NCI-H748 treated with DMSO at 0.1 percent for 48 hours (cell line): ENCODE results near the gene MCRS1.
A peak's percentile ranks its signal among the peaks of the same experiment; 100 is the strongest.
"Not testable (repeated sequence)": the region's sequence is repeated elsewhere in the genome, so short reads cannot be mapped to it uniquely, and the experiment has no call there.

Source experiments
- DNase-seq: peaks from one replicate; lab custom pipeline; 2025; lab: John Stamatoyannopoulos, UW

Gene MCRS1

GRCh38 chr12:49540229-49541139, 27.5 kb downstream of the MCRS1 start:
- DNase-seq: no peak

DNA sequence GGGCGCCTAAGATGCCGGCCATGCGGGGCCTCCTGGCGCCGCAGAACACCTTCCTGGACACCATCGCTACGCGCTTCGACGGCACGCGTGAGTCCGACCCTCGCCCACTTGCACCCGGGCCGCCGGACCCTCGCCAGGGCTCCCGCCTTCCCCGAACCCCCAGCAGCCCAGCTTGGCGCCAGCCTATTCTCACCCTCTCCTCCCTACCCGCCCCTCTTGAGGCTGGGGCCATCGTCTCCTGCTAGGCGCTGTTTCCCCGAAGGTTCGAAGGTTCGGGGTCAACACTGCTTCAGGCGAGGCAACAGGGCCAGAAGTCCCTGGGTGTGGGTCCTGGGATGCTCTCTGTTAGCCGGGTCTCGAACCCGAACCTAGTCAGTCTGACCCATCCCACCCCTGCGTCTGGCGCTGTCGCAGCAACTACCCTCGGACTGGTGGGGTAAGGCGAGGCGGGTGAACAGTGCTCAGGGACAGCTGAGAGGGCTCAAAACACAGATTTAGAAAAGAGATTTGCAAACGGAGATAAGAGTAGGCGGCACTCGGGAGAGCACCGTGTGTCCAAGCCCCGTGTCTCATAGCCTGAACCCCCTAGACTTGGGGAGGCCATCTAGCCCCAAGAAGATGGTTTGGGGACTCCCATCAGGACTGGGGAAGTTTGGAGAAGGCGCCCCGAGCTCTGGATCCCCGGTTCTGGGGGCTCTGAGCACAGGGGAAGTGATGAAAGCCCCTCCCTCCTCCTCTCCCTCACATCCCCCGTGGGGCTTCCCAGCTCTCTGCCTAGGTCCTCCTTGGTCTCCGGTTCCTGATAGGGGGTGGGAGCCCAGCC, 28.3 kb downstream of the MCRS1 start:
- DNase-seq: no peak

DNA sequence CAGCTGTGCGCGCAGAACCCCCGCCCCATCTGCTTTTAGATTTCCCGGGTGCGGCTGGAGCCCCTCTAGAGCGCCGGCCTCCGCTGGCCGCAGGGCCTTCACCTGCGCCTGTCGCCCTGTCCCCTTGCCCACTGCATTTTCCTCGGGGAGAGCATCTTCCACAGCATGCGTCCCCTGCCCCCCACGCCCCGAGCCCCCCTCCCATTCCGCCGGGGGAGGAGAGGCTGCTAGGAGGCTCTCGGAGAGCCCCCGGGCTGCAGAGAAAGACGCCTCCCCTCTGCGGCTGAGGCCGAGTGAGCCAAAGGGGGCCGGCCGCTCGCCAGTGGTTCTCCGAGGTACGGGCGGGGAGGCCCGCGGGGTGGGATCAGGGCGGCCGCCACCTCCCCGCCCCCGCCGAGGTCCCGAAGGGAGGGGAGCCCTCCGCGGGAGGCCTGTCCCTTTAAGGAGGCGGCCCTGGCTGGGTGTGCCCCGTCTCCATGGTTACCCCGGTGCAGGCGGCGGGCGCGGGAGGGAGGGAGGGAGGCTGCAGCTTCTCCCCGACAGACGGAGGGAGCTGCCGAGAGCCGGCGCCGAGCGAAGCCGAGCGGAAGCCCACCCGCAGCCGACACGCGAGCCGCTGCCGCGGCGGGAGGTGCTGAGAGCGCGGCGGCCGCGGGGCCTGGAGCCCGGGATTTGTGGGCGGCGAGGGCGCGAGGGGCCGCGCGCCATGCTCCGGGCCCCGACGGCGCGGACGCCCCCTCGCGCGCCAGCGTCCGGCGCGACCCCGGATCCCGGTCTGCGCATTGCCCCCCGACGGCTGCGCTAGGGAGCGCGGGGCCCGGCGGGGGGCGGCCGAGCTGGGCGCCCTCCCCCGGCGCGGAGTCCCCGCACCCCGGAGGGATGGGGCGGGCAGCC, 29.2 kb downstream of the MCRS1 start, which contains the start of gene KCNH3:
TSS of gene KCNH3 (plus strand) at position 521 of the 894 bp plus-strand sequence. CDS start 387 bp downstream, outside the sequence.
- peak; percentile 55 for DNase-seq

GRCh38 chr12:49537752-49538509, 30.0 kb downstream of the MCRS1 start:
- DNase-seq: peak; percentile 18

DNA sequence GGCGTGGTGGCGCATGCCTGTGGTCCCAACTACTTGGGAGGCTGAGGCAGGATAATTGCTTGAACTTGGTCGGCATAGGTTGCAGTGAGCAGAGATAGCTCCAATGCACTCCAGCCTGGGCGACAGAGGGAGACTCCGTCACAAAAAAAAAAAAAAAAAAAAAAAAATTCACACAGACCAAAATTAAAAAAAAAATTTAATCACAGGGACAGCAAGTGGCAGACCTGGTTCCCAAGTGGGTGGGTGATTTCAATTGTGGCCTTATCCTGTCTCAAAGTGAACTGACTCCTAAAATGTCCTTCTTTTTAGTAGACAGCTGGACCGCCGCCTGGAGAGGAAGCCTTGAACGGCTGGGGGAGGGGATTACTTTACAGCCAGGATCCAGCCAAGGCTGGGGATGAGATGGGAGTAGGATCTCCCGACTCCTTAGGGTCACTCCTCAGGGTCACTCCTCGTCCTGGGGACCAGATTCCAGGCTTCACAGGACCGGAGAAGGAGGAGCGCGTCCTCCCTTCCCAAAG, 30.7 kb downstream of the MCRS1 start:
- DNase-seq: no peak

DNA sequence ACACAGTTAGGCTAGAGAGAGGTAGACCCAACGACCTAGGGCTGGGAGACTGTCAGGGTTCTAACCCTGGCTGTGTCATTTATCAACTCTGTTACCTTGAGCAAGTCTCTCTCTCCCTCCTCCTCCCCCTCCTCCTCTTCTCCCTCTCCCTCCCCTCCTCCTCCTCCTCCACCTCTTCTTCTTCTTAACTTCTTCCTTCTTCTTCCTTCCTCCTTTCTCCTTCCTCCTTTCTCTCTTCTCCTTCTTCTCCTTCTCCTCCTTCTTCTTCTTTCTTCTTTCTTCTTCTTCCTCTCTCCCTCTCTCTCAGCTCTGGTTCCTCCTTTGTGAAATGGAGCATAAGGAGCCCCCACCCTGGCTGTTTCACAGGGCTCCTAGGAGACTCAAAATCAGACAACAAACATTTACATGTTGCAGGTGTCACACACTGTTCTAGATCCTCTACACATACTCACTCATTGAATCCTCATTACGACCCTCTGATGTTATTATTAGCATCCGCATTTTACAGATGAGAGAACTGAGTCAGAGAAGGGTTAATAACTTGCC, 31.3 kb downstream of the MCRS1 start:
- no peak for DNase-seq

DNA sequence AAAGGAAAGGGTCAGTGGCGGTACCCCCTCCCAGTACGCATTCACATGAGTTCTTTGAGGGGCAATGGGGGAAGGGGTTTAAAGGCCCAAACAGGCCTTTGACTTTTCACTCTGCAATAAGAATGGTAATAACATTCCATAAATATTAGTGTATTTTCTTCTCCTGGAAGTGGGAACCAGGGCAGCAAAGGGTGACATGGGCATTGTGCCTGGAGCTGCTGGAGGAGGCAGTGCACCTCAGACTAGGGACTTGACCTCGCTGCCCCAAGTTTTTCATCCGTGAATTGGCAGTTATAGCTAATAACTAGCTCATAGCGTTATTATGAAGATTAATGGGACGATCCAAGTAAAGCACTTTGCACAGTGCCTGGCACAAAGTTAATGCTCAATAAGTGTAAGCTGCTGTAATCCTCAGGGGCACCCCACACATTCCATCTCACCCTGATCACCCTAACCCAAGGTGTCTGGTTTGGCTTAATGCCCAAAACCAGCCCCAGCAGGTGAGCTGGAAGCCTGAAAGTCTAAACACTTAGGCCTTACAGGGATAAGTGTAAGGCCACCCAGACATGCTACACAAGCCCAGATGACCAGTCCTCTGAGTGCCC, 31.9 kb downstream of the MCRS1 start:
- no peak for DNase-seq

GRCh38 chr12:49534731-49535278, 33.1 kb downstream of the MCRS1 start:
- no peak for DNase-seq

DNA sequence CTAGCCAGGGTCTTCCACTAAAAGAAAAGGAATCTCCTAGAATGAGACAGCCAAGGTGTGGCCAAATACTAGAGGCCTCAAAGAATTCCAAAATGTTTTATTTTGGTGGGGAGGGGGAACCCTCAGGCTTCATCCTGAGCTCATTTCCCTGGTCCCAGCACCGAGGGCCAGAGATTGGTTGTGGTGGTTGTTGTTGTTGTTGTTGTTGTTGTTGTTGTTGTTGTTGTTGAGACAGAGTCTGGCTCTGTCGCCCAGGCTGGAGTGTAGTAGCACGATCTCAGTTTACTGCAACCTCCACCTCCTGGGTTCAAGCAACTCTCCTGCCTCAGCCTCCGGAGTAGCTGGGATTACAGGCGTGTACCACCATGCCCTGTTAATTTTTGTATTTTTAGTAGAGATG, 33.8 kb downstream of the MCRS1 start:
- not testable (repeated sequence) for DNase-seq

DNA sequence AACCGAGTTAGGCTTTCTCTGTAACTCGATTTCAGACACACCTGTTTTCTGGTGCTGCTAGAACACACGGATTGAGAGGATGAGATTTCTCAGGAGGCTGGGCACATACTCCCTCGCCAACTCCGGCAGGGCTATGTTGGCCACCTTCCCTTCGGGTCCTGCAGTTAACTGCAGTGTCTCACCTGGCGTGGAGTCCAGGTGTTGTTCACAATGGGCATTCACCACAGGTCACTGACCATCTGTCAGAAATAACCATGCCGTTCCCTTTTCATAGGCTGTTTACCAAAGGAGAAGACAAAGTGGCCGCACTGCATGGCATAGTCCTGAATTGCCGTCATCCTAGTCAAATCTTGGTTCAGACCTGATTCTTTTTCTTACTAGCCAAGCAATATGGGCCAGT, 34.6 kb downstream of the MCRS1 start:
- peak; percentile 22 for DNase-seq

DNA sequence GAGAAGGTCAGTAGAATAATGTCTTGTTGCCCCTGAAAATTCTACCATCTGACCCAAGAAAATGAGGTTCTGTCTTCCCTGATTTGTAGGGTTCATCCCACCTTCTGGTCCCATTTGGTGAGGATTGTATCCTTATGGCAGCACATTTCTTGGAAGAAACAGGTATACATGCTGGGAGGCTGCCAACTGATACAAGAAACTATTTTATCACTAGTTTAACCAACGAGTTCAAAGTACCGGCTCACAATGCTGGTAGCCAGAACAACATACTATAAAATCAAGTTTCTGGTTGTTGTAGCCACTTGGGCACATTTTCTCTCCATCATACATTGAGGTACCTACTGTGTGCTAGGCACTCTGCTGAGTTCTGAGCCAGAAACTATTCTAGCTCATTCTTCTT, 36.2 kb downstream of the MCRS1 start:
- DNase-seq: no peak

DNA sequence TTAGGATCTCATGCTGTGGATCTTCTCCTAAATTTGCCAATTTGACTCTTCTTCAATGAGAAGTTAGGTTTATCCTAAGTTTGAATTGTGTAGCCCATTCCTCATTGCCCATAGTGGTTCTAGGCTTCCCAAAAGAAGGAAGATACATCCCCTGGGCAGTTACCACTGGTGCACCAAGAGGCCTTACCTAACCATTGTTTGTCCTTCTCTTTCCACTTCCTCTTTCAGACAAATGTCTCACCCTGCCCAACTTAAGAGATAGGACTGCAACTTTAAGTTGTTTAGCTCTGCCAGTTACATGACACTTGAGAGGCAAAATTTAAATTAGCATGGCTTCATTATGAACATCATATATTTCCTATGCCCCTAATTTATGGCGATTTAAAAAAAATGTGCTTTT, 38.5 kb downstream of the MCRS1 start:
- DNase-seq: no peak

GRCh38 chr12:49527361-49528130, 40.4 kb downstream of the MCRS1 start:
- no peak for DNase-seq

- DNase-seq: no peak
Observed at GRCh38 chr12:49525942-49526341, 42.0 kb downstream of the MCRS1 start.

GRCh38 chr12:49524660-49525324, 43.1 kb downstream of the MCRS1 start:
- no peak for DNase-seq

DNA sequence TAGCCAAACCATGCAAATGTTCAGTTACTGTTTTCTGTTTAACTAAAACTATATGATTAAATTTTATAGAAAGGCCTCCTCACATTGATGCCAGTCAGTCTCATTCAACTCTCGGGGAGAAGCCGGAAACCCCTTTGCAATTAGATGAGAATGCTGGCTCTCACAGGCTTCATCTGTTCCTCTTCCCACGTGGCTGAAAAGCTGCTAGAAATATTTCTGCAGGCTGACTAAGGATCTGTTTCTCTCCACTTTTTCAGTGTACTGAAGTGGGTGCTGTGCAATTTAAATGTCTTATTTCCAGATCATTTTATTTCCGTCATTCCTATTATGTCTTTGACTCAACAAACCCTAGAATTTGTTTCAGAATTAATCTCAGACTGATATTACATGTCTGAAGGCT, 46.6 kb downstream of the MCRS1 start:
- DNase-seq: no peak

DNA sequence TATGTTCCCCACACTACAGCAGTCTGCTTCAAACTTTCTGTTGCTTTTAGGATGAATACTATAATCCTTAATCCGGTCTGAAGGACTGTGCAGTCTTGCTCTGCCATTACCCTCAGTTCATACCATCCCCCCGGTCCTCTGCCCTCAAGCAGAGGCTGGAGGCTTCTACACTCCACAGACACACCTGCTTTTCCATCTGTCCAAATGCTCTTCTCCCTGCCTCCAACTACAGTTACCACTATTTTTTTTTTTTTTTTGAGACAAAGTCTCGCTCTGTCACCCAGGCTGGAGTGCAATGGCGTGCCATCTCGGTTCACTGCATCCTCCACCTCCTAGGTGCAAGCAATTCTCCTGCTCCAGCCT, 48.4 kb downstream of the MCRS1 start:
- no peak for DNase-seq

GRCh38 chr12:49518914-49519573, 48.9 kb downstream of the MCRS1 start:
- DNase-seq: no peak
